Muscle of leg (tissue), 11 donors: ENCODE results near the gene PLEKHA7. TPM values are rescaled to one million over a fixed set of nuclear protein-coding genes. Genes with fewer than 3 reads are reported as not detected.

Source experiments
- DNase-seq: peaks from one replicate; pipeline ENCODE4 v3.0.0; 2013
- H3K27ac ChIP-seq: one replicate; pipeline ENCODE4 v1.5.1; 2013; ENCODE audit warnings: mild to moderate bottlenecking, low read length, control low read depth
- H3K27me3 ChIP-seq: one replicate; pipeline ENCODE4 v1.6.1; 2013; ENCODE audit warnings: low read length; ENCODE audit not compliant: control insufficient read depth, insufficient read depth
- H3K36me3 ChIP-seq: one replicate; pipeline ENCODE4 v1.6.1; 2013; ENCODE audit warnings: low read length; ENCODE audit not compliant: control insufficient read depth, insufficient read depth
- H3K4me1 ChIP-seq: one replicate; pipeline ENCODE4 v1.6.1; 2013; ENCODE audit warnings: low read length; ENCODE audit not compliant: control insufficient read depth, insufficient read depth
- H3K4me3 ChIP-seq: one replicate; pipeline ENCODE4 v1.5.1; 2013; ENCODE audit warnings: low read length, control low read depth
- H3K9me3 ChIP-seq: replicated peaks from 2 replicates; pipeline ENCODE4 v1.6.1; 2013; ENCODE audit warnings: low read depth, low read length; ENCODE audit not compliant: control insufficient read depth
- WGBS: methylation state at CpG from one replicate; pipeline ENCODE4 v1.1.5; 2013; ENCODE audit warnings: missing lambda C conversion rate; ENCODE audit not compliant: insufficient coverage; 5-methylcytosine and 5-hydroxymethylcytosine counted together
- polyA plus RNA-seq, 8 donors: library from polyadenylated mRNA; unstranded; fragments of 120-200 nt; gene quantifications; one replicate each; pipeline versions ENCODE4 v1.2.1 to v1.2.3, GENCODE V29; 2013; ENCODE audit warnings: inconsistent platforms in 1 of 8, low replicate concordance in 1 of 8; ENCODE audit not compliant: insufficient read length in 8 of 8, insufficient read depth in 1 of 8
- total RNA-seq: library from RNA; stranded (reverse); fragments of 120-200 nt; gene quantifications from one replicate; pipeline ENCODE4 v1.2.4, GENCODE V29; 2013

Gene PLEKHA7
- total and polyA plus RNA-seq, 9 donors, result 2.6 to 7.8 (median 4.2) TPM

- no peaks in the 10 kb centered on the region for H3K9me3 ChIP-seq
- no peak overlapping the region for H3K4me3 ChIP-seq
- no peak overlapping the region for H3K27ac ChIP-seq
- H3K36me3 ChIP-seq, result no peaks in the 10 kb centered on the region
- no peaks in the 10 kb centered on the region for H3K27me3 ChIP-seq
- peaks cover 40% of the 10 kb centered on the region for H3K4me1 ChIP-seq
- WGBS, result 33% methylated on average over 1 of the region's 7 CpGs
- peak; percentile 92 for DNase-seq
Observed at GRCh38 chr11:16804104-16804947, 209.9 kb downstream of the PLEKHA7 start.

DNA sequence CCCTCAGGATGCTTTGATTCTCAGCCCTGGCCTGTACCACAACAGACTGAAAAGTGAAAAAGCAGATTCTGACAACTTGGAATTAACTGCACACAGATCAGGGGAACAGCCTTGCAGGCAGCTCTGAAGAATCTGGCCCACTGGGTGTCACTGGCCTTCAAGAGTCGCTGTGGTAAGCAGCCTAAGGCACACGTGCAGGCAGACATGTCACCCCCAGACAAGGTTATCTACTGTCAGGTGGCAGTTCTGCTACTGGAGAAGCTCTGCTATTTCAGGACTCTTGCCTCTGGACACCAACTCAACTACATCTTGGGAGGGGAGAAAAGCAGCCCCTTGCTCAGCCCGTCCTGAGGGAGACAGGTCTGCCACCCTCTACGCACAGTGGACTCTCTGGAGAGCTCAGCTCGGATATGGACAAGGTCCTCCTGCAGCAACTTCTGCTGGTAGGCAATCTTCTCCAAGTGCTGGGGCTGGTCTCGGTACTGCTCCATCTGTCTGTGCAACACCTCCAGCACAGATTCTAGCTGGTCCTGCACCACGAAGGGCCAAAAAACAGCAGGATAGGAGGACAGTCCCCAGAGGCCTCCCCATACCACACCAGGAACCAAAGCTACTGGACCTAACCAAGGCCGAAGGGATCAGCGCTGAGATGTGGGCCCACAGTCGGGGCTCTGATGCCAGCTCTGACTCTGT lies 212.8 kb downstream of the PLEKHA7 start:
- Histone ChIP-seq H3K36me3 (no peaks in the 10 kb centered on the region), H3K4me1 (peaks cover 23% of the 10 kb centered on the region), H3K9me3 (no peaks in the 10 kb centered on the region), H3K4me3 (no peak overlapping the region), H3K27me3 (no peaks in the 10 kb centered on the region), H3K27ac (no peak overlapping the region)
- no peak for DNase-seq
- 100% methylated on average over 4 of the region's 10 CpGs for WGBS

DNA sequence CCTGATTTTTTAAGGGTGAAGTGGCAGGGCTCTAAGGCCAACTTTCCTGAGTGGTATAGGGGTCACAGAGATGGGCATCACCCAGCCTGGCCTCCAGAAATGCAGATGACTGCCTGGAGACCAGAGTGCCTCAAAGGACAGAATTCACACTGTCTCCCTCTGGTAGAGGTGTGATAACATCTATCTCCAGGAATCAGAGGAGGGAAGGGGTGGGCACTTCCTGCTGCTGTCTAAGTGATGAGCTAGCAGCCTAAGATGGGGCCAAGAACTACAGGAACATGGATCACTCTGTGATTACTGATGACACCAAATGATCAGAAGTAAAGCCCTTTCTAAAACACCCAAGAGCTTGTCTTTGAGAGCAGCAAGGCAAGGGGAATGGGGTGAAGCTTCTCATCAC lies 213.8 kb downstream of the PLEKHA7 start:
- H3K9me3 ChIP-seq, result no peaks in the 10 kb centered on the region
- H3K4me1 ChIP-seq, result peaks cover 15% of the 10 kb centered on the region
- no peak overlapping the region for H3K4me3 ChIP-seq
- no peak for DNase-seq
- no peaks in the 10 kb centered on the region for H3K36me3 ChIP-seq
- H3K27ac ChIP-seq, result no peak overlapping the region
- no peaks in the 10 kb centered on the region for H3K27me3 ChIP-seq

DNA sequence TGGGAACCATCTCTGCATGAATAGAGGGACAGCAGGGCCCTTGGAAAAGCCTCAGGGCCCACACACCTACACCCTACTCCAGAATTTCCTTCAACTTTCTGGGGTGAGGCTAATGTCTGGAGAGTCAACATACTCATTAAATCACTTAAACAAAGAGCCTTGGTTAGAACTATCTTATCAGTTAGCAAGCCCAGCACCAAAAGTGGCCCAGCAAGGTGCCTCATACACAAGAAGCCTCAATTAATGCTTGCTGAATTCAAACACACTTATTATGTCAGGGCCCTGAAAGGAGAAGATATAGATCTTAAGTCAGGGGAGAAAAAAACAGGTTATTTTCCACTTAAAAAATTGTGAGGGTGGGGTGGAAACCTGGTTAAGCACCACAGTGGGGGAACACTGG lies 214.3 kb downstream of the PLEKHA7 start:
- Histone ChIP-seq H3K9me3 (no peaks in the 10 kb centered on the region), H3K27ac (no peak overlapping the region), H3K36me3 (no peaks in the 10 kb centered on the region), H3K4me3 (no peak overlapping the region), H3K27me3 (no peaks in the 10 kb centered on the region), H3K4me1 (peaks cover 14% of the 10 kb centered on the region)
- no peak for DNase-seq

GRCh38 chr11:16799221-16799620 lies 215.0 kb downstream of the PLEKHA7 start:
- Histone ChIP-seq H3K4me1 (peaks cover 8% of the 10 kb centered on the region), H3K36me3 (no peaks in the 10 kb centered on the region), H3K4me3 (no peak overlapping the region), H3K27me3 (no peaks in the 10 kb centered on the region), H3K9me3 (no peaks in the 10 kb centered on the region), H3K27ac (no peak overlapping the region)
- no CpG with 5 or more reads among the region's 1 CpG for WGBS
- no peak for DNase-seq

DNA sequence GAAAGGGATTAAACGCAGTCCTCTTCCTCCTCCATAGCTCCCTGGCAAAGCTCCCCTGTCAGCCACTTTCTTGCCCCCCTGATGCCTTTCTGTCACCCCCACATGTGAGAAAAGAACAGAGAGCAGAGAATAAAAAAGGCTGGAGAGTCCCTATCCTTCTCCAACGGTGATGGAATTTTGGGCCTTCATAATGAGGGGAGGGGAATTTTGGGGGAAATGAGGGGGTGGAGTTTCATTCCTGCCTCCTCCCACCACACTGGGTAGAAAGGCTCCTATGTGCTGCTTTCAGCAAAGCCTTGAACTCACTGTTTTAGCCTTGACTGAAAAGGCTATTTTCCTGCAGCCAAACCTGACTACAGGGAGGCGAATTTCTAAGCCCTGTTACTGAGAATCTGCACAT lies 216.4 kb downstream of the PLEKHA7 start:
- Histone ChIP-seq H3K36me3 (no peaks in the 10 kb centered on the region), H3K4me3 (no peak overlapping the region), H3K27ac (no peak overlapping the region), H3K4me1 (peaks cover 9% of the 10 kb centered on the region), H3K27me3 (no peaks in the 10 kb centered on the region), H3K9me3 (no peaks in the 10 kb centered on the region)
- WGBS, result 92% methylated on average over 1 of the region's 3 CpGs
- no peak for DNase-seq

GRCh38 chr11:16796311-16796710 lies 217.9 kb downstream of the PLEKHA7 start:
- DNase-seq, result no peak
- Histone ChIP-seq H3K9me3 (no peaks in the 10 kb centered on the region), H3K27ac (no peak overlapping the region)

GRCh38 chr11:16795146-16795545 lies 219.1 kb downstream of the PLEKHA7 start:
- Histone ChIP-seq H3K9me3 (no peaks in the 10 kb centered on the region), H3K4me3 (no peak overlapping the region), H3K27me3 (no peaks in the 10 kb centered on the region), H3K27ac (no peak overlapping the region), H3K36me3 (no peaks in the 10 kb centered on the region), H3K4me1 (peaks cover 17% of the 10 kb centered on the region)
- no CpG with 5 or more reads among the region's 8 CpGs for WGBS
- DNase-seq, result no peak

More at GRCh38 chr11:16796311-16796710, 217.9 kb downstream of the PLEKHA7 start:
- H3K36me3 ChIP-seq, result no peaks in the 10 kb centered on the region
- peaks cover 8% of the 10 kb centered on the region for H3K4me1 ChIP-seq
- H3K27me3 ChIP-seq, result no peaks in the 10 kb centered on the region
- 60% methylated on average over 1 of the region's 4 CpGs for WGBS
- H3K4me3 ChIP-seq, result no peak overlapping the region

DNA sequence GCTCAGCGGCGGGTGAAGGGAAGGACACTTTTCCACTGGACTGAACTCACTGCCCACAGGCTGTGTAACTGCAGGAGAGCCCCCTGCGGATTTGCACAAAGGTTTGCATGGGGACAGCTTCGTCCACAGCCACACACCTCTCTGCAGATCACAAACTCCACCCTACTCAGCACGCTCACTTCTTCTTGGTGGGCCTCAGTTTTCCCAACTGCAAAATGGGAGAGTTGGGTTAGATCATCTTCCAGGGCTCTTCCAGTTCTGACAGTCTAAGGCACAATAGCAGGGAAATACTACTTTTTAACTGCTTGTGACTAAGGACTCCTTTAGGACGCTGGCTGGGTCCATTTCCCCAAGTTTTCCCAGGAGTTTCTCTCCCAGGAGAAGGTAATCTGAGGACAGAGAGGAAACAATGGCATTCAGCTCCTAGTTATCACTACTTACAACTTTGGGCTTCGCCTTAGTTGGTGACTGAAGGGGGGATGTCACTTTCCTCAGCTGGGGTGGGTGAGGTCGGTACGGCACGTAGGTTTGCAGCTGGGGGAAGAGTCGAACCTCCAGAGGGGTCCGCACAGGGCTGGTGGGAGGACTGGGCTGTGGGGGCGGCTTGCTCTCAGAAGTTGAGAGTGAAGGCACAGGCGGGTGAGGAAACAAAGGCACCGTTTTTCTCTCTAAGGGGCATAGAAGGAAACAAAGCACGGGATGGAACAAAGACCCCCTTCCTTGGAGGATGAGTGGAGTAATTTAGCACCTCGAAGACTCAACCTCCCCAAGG lies 220.0 kb downstream of the PLEKHA7 start:
- Histone ChIP-seq H3K27me3 (no peaks in the 10 kb centered on the region), H3K4me1 (peaks cover 24% of the 10 kb centered on the region), H3K36me3 (no peaks in the 10 kb centered on the region), H3K4me3 (no peak overlapping the region), H3K27ac (no peak overlapping the region), H3K9me3 (no peaks in the 10 kb centered on the region)
- 91% methylated on average over 10 of the region's 17 CpGs for WGBS
- no peak for DNase-seq

DNA sequence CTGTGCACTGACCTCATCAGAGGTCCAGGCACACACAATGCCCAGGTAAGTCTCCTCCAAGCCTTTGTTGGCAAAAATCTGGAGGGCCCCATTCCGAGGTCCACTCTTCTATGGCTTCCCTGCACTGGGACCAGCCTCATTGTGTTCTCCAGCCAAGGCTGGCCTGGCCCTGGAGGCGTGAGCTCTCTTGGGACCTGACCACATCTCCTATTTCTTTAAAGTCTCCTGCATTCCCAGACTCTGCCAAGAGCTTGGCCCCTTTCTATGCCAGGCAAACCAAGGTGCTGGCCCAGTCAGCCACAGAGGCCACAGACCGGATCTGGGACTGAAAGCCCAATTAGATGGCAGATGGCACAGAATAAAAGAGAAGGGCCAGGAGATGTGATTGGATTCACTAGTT lies 220.7 kb downstream of the PLEKHA7 start:
- Histone ChIP-seq H3K27me3 (no peaks in the 10 kb centered on the region), H3K36me3 (no peaks in the 10 kb centered on the region), H3K9me3 (no peaks in the 10 kb centered on the region), H3K27ac (no peak overlapping the region), H3K4me1 (peaks cover 31% of the 10 kb centered on the region), H3K4me3 (no peak overlapping the region)
- no peak for DNase-seq
- 94% methylated on average over 3 of the region's 3 CpGs for WGBS
